ENCODE results near the gene MAEA. TPM values are rescaled to one million over a fixed set of nuclear protein-coding genes. Genes with fewer than 3 reads are reported as not detected.
A peak's percentile ranks its signal among the peaks of the same experiment; 100 is the strongest.

Gene MAEA
- total RNA-seq, 8 experiments from 2014 or later = 28.5 to 80.7 (median 56.7) TPM

DNA sequence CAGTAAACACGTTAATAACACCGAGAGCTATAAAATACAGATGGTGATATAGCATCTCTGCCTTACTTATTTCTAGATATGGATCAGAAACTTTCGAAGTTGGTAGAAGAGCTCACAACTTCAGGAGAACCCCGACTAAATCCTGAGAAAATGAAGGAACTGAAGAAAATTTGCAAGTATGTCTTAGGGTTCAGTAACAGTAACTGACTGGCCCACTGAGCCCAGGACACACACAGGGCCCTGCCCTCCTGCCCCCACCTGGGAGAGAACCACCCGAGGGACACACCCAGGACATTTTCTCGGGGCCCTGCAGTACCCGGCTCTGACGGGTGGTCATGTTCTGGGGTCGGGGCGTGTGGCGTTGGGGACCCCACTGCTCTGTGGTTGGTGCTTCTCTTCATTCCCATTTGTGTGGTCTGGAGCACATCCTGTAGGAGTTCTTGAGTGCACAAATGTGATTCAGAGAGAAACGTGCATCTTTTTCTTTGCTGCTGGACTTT, 58.4 kb downstream of the MAEA start:
- no peak for ATAC-seq (replicated peaks in 6 of 8)
- 18 to 71% (median 48%) methylated on average over 2 to 5 of the region's 12 CpGs; no CpG with 5 or more reads in 4 of the 10 experiments for WGBS, 10 experiments
- in situ Hi-C loops (cut with MboI; ENCODE audit: low pct_unique_long_range_greater_than_20kb in 2 of 9, low sequenced_read_pairs in 9 of 9, unreplicated experiment in 9 of 9) = no loop called here
- H3K4me3 ChIP-seq = peak overlapping the region; percentile 54 to 70 (median 58)
- H3K4me1 ChIP-seq (replicated peaks in 1 of 2) = peaks cover 32 to 34% of the 10 kb centered on the region in 2 donors
- peak overlapping the region; percentile 95 to 99 for H3K27ac ChIP-seq

DNA sequence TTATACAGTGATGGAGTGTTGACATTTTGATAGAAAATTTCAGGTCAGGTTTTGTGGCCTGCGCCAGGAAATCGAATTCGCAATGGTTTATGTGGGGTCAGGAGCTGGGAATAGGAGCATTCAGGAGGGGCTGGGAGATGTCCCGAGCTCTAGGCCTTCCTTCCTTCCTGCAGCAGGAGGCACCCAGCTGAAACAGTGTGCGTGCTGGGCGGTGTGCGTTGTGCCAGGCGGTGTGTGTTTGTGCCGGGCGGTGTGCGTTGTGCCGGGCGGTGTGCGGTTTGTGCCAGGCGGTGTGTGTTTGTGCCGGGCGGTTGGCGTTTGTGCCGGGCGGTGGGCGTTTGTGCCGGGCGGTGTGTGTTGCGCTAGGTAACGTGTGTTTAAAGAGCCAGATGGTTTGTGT, 59.1 kb downstream of the MAEA start:
- Histone ChIP-seq H3K27ac (no peak overlapping the region), H3K4me3 (peak overlapping the region in 1 of 5 donors; percentile 59), H3K4me1 (replicated peaks in 1 of 2) (peaks cover 32 to 34% of the 10 kb centered on the region in 2 donors)
- no peak for ATAC-seq (replicated peaks in 6 of 8)
- in situ Hi-C loops (cut with MboI; ENCODE audit: low pct_unique_long_range_greater_than_20kb in 2 of 9, low sequenced_read_pairs in 9 of 9, unreplicated experiment in 9 of 9) = no loop called here
- WGBS, 10 experiments = 92 to 100% (median 94%) methylated on average over 3 to 16 of the region's 25 CpGs; no CpG with 5 or more reads in 4 of the 10 experiments

DNA sequence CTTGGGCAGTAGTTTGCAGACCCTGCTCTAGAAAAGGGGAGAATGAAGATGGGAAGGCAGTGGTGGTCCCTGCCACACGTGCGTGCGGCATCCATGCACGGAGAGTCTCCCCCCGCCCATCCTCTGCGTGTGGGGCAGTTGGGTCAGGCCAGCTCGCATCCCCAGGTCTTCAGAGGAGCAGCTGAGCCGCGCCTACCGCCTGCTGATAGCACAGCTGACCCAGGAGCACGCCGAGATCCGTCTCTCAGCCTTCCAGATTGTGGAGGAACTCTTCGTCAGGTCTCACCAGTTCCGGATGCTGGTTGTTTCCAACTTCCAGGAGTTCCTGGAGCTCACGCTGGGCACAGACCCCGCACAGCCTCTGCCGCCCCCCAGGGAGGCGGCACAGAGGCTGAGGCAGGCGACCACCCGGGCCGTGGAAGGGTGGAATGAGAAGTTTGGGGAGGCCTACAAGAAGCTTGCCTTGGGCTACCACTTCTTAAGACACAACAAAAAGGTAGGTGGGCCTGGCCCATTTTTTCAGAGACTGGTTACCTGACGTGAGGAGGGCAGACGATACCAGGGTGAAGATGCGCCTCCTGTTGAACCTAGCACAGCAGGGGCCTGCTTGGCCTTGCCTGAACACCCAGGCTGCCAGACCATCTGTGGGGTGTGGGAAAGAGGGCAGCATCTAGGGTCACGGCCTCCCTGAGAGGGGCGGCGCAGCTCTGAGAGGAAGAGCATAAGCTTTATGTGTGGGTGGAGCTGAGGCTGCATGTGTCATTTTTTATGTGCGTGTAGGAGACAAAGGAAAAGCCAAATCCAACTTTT, 59.9 kb downstream of the MAEA start:
- whole genome bisulfite sequencing, 10 experiments = 69 to 100% (median 80%) methylated on average over 2 to 13 of the region's 29 CpGs; no CpG with 5 or more reads in 5 of the 10 experiments
- in situ Hi-C loops (cut with MboI; ENCODE audit: low pct_unique_long_range_greater_than_20kb in 2 of 9, low sequenced_read_pairs in 9 of 9, unreplicated experiment in 9 of 9) = loop anchor here in 4 of 9 experiments (25.0 kb wide), 2 partner anchors 288 to 388 kb away; no protein-coding TSS in a partner anchor
- peak in 1 of 8 experiments; percentile 0 for ATAC-seq (replicated peaks in 6 of 8)
- Histone ChIP-seq H3K27ac (no peak overlapping the region), H3K4me3 (no peak overlapping the region), H3K4me1 (replicated peaks in 1 of 2) (peaks cover 32 to 34% of the 10 kb centered on the region in 2 donors)

DNA sequence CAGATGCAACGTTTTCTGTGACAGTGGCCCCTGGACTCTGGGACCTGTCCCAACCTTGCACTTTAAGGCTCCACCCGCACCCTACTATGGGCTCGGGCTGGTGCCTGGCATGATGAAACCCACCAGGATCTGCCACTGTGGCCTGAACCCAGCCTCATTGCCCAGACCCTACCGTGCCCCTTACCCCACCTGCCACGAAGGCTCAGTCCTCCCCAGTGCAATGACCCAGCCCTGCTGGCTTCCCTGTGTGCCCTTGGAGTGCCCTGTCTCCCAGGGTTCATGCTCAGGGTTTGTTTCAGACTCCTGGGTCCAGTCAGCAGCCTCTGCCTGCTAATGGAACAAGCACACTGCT, 60.5 kb downstream of the MAEA start:
- Histone ChIP-seq H3K4me3 (no peak overlapping the region), H3K4me1 (replicated peaks in 1 of 2) (peaks cover 27 to 32% of the 10 kb centered on the region in 2 donors), H3K27ac (peak overlapping the region in 1 of 2 donors; percentile 41)
- 70 to 100% (median 90%) methylated on average over 1 to 3 of the region's 5 CpGs; no CpG with 5 or more reads in 6 of the 10 experiments for WGBS, 10 experiments
- no peak for ATAC-seq (replicated peaks in 6 of 8)
- in situ Hi-C loops (cut with MboI; ENCODE audit: low pct_unique_long_range_greater_than_20kb in 2 of 9, low sequenced_read_pairs in 9 of 9, unreplicated experiment in 9 of 9) = loop anchor here in 4 of 9 experiments (25.0 kb wide), 2 partner anchors 287 to 387 kb away; no protein-coding TSS in a partner anchor

DNA sequence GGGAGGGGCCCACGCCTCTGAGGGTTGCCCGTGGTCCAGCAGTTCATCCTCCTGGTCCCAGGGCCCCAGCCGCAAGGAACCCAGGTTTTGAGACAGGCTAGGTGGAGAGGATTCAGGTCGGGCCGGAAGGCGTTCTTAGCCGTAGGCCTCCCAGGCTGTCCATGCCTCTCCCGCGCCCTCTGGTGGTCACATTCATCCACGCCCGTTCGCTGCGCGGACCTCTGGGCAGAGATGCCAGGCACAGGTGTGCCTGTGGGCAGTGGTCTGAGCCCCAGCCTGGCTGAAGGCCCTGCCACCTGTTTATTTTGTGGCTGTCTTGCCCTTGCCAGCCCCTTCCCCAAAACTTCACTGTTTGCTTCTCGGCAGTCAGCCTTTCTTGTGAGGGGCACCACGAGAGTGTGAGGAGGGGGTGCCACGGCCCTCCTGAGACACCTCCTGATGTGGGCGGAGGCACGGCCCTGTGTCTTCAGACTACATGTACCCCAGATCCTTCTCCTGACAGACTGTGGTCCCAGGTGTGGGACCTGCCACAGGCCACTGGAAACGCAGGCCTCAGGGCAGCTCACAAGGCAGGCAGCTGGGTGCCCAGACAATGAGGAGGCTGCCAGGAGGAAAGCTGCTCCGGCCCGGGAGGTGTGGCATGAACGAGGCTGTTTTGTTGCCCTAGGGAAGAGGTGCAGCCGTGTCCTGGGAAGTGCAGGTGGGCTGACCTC, 62.3 kb downstream of the MAEA start:
- 20 to 100% (median 58%) methylated on average over 1 to 5 of the region's 24 CpGs; no CpG with 5 or more reads in 3 of the 10 experiments for WGBS, 10 experiments
- Histone ChIP-seq H3K27ac (peak overlapping the region in 1 of 2 donors; percentile 37), H3K4me1 (replicated peaks in 1 of 2) (peaks cover 25 to 30% of the 10 kb centered on the region in 2 donors), H3K4me3 (peak overlapping the region in 1 of 5 donors; percentile 2)
- ATAC-seq (replicated peaks in 6 of 8) = peak in 4 of 8 experiments; percentile 4 to 12 (median 8)
- in situ Hi-C loops (cut with MboI; ENCODE audit: low pct_unique_long_range_greater_than_20kb in 2 of 9, low sequenced_read_pairs in 9 of 9, unreplicated experiment in 9 of 9) = loop anchor here in 4 of 9 experiments (25.0 kb wide), 2 partner anchors 285 to 385 kb away; no protein-coding TSS in a partner anchor

DNA sequence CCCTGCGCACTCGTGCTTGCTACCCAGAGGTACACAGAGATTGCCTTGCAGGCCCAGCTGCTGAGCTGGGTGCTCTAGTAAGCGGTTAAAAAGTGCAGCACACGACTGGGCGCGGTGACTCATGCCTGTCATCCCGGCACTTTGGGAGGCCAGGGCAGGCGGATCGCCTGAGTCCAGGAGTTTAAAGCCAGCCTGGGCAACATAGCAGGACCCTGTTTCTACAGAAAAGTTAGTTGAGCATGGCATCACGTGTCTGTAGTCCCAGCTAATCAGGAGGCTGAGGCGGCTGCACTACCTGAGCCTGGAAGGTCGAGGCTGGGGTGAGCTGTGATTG, 62.8 kb downstream of the MAEA start:
- no peak overlapping the region for H3K27ac ChIP-seq
- peaks cover 25 to 30% of the 10 kb centered on the region in 2 donors for H3K4me1 ChIP-seq (replicated peaks in 1 of 2)
- H3K4me3 ChIP-seq = no peak overlapping the region
- ATAC-seq (replicated peaks in 6 of 8) = no peak
- in situ Hi-C loops (cut with MboI; ENCODE audit: low pct_unique_long_range_greater_than_20kb in 2 of 9, low sequenced_read_pairs in 9 of 9, unreplicated experiment in 9 of 9) = loop anchor here in 4 of 9 experiments (25.0 kb wide), 2 partner anchors 285 to 385 kb away; no protein-coding TSS in a partner anchor
- WGBS, 10 experiments = 80 to 100% methylated on average over 1 of the region's 12 CpGs; no CpG with 5 or more reads in 8 of the 10 experiments

DNA sequence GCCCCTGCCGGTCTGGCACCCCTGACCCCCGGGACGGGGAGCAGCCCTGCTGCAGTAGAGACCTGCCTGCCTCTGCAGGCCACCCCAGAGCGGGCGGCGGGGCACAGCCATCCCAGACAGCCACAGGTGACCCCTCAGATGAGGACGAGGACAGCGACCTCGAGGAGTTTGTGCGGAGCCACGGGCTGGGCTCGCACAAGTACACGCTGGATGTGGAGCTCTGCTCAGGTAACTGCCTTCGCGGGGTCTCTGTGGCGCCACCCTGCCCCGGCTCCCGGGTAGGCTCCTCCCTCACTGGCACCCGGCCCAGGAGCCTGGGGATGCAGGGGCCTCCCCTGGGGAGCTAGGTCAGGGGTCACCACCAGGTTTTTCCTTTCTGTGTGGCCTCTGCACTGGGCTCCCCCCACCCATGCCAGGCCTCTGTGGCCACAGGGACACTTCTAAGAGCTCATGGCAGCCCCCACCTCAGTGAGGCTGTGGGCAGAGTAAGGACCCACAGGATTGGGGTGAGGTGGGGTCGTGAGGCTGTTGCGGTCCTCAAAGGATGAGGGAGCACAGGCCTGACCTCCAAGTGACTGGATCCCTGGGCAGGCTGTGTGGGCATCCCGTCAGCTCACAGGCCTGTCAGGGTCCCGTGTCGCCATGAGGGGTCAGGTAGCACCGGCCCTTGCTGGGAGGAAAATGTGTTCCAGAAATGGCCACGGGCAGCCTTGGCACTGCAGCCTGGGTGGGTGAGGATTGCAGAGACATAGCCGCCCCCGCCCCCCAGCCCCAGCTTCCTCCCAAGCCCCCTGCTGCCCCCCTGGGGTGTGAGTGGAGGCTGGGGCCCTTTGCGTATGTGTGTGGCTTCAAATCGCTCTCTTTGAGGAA, 63.7 kb downstream of the MAEA start:
- no peak overlapping the region for H3K4me3 ChIP-seq
- in situ Hi-C loops (cut with MboI; ENCODE audit: low pct_unique_long_range_greater_than_20kb in 2 of 9, low sequenced_read_pairs in 9 of 9, unreplicated experiment in 9 of 9) = loop anchor here in 4 of 9 experiments (25.0 kb wide), 2 partner anchors 284 to 384 kb away; no protein-coding TSS in a partner anchor
- no peak for ATAC-seq (replicated peaks in 6 of 8)
- H3K27ac ChIP-seq = no peak overlapping the region
- H3K4me1 ChIP-seq (replicated peaks in 1 of 2) = peaks cover 18 to 27% of the 10 kb centered on the region in 2 donors
- 70 to 100% (median 85%) methylated on average over 2 to 9 of the region's 30 CpGs; no CpG with 5 or more reads in 6 of the 10 experiments for WGBS, 10 experiments

DNA sequence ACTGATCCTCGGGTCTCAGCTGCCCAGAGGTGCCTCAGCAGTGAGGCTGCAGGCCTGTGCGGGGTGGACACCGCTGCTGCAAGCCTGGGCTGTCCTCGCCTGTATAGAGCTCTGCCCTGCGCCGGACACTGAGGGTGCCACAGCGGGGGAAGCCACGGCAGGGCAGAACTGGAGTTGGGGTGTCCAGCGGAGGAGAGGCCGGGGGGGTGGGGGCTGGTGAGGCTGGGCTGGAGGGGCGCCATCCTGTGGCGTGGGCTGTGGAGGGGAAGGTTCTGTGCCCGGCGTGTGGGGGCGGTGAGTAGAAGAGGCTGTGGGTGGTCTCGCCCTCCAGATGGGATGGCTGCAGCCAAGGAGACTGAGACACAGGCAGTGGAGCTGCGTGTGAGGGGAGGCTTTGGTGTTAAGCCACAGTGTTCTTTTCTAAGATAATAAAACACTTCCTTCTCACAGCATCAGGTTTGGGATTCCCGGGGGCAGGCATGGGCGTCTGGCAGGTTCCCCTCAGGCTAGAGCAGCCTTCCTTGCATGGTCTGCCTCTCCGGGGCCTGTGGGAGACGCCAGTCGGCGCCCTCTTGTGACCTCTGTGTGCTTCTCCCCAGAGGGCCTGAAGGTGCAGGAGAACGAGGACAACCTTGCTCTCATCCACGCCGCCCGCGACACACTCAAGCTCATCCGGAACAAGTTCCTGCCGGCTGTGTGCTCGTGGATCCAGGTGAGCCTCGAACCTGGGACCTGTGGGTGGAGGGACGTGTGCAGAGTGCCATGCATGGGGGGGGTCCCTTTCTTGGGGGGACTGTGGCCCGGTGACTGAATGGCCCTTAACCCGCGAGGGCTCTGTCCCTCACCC, 64.7 kb downstream of the MAEA start:
- in situ Hi-C loops (cut with MboI; ENCODE audit: low pct_unique_long_range_greater_than_20kb in 2 of 9, low sequenced_read_pairs in 9 of 9, unreplicated experiment in 9 of 9) = loop anchor here in 4 of 9 experiments (25.0 kb wide), 2 partner anchors 283 to 383 kb away; no protein-coding TSS in a partner anchor

DNA sequence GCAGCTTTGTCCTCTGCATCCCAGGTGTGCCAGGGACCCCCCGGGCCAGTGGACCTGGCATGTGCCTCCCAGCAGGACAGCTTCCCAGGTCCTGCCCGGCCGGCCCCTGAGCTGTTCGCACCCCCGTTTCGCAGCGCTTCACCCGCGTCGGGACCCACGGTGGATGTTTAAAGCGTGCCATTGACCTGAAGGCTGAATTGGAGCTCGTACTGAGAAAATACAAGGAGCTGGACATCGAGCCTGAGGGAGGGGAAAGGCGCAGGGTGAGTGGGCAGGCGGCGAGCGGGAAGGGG, 65.2 kb downstream of the MAEA start:
- H3K27ac ChIP-seq = no peak overlapping the region
- no peak for ATAC-seq (replicated peaks in 6 of 8)
- WGBS, 10 experiments = no CpG with 5 or more reads among the region's 18 CpGs
- in situ Hi-C loops (cut with MboI; ENCODE audit: low pct_unique_long_range_greater_than_20kb in 2 of 9, low sequenced_read_pairs in 9 of 9, unreplicated experiment in 9 of 9) = loop anchor here in 4 of 9 experiments (25.0 kb wide), 2 partner anchors 282 to 382 kb away; no protein-coding TSS in a partner anchor
- H3K4me1 ChIP-seq (replicated peaks in 1 of 2) = peaks cover 10 to 30% of the 10 kb centered on the region in 2 donors
- H3K4me3 ChIP-seq = no peak overlapping the region

More for the DNA sequence above, 64.7 kb downstream of the MAEA start:
- Histone ChIP-seq H3K27ac (no peak overlapping the region), H3K4me3 (no peak overlapping the region), H3K4me1 (replicated peaks in 1 of 2) (peaks cover 16 to 30% of the 10 kb centered on the region in 2 donors)
- 80 to 86% methylated on average over 2 to 14 of the region's 36 CpGs; no CpG with 5 or more reads in 8 of the 10 experiments for WGBS, 10 experiments
- no peak for ATAC-seq (replicated peaks in 6 of 8)

DNA sequence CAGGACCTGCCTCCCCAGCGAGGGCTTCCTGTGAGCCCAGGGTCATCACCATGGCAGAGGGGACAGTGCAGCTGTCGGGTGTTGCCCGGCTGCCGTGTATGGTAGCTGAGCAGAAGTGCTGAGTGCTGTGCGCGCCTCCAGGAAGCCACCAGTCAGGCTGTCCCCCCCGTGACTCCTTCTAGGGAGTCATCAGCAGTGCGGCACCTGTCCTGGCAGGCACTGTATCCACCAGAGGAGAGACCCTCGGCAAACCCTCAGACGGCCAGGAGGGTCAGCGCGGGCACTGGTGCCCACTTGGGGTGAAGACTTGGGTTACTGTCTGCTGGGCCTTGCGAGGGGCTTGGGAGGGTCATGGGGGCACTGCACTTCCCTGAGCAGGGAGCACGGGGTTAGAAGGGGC, 65.7 kb downstream of the MAEA start:
- Histone ChIP-seq H3K4me3 (no peak overlapping the region), H3K27ac (no peak overlapping the region), H3K4me1 (replicated peaks in 1 of 2) (peaks cover 7 to 28% of the 10 kb centered on the region in 2 donors)
- in situ Hi-C loops (cut with MboI; ENCODE audit: low pct_unique_long_range_greater_than_20kb in 2 of 9, low sequenced_read_pairs in 9 of 9, unreplicated experiment in 9 of 9) = loop anchor here in 4 of 9 experiments (25.0 kb wide), 2 partner anchors 282 to 382 kb away; no protein-coding TSS in a partner anchor
- 70 to 100% (median 94%) methylated on average over 1 to 5 of the region's 14 CpGs; no CpG with 5 or more reads in 6 of the 10 experiments for WGBS, 10 experiments
- no peak for ATAC-seq (replicated peaks in 6 of 8)

Measured in motor neuron (in vitro differentiated cells).